Measurements from ENCODE around the gene TMEM52. TPM values are rescaled to one million over a fixed set of nuclear protein-coding genes. Genes with fewer than 3 reads are reported as not detected.

The TMEM52 gene
- total RNA-seq, 2 donors from 2014 or later = 6.0 to 6.3 TPM

DNA sequence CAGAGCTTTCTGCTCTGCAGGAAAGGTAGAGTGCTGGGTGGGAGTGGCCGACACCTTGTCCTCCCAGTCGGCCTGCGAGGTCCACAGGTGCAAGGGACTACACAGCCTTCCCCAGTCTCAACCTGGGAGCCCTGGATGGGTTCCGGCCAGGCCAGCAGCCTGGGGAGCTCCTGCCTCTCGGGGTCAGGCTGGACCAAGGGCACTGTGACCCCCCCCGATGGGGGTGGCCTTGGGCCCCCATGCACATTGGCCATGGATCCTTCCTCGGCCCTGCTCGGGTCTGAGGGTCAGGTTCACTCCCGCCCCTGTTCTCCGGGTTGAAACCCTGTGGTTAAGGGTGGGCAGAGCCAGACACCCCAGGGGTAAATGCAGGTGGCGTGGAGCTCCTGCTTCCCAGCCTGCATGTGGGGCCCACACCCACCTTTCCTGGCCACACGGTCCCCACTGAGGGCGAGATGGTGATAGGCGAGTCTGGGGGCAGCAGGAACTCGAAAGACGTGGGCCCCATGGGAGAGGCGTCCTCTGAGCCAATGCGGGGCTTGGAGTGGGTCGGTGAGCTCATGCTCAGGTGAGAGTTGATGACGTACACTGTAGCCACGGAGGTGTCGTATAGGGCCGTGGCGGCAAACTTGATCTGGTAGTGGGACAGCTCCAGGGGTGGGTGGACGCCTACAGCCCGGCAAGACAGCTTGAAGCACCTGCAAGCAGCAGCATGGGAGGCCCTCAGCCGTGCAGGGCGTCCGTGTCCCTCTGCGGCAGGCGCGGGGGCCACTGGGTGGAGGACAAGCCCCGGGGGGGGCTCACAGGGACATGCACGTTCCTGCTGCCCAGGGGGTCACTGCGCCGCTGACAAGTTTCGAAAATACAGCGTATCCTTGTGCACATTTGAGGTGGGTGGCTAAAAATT lies 10.8 kb upstream of the TMEM52 start:
- no peak overlapping the region for H3K27ac ChIP-seq (ENCODE audit: low read depth, low read length)
- H3K9me3 ChIP-seq (ENCODE audit: control insufficient read depth, low read length) = no peaks in the 10 kb centered on the region
- no peaks in the 10 kb centered on the region for H3K27me3 Mint-ChIP-seq (ENCODE audit: insufficient read depth)
- no peaks in the 10 kb centered on the region for H3K4me1 Mint-ChIP-seq
- no peaks in the 10 kb centered on the region for H3K36me3 ChIP-seq (ENCODE audit: control insufficient read depth, insufficient read depth, low read length)
- no peak overlapping the region for H3K9ac ChIP-seq (ENCODE audit: extremely low read depth, low read length, poor library complexity, severe bottlenecking)
- no peaks in the 10 kb centered on the region for H3K27me3 ChIP-seq (ENCODE audit: control insufficient read depth, insufficient read depth, low read length, poor library complexity, severe bottlenecking)
- H3K4me3 Mint-ChIP-seq = no peak overlapping the region
- no peak for DNase-seq
- H3K9me3 Mint-ChIP-seq = peaks cover 15% of the 10 kb centered on the region
- 88 to 94% methylated on average over 19 to 38 of the region's 38 CpGs for WGBS, 2 experiments (ENCODE audit: insufficient coverage in 1 of 2, insufficient read length in 1 of 2)
- no peak overlapping the region for H3K27ac Mint-ChIP-seq
- H3K4me1 ChIP-seq (ENCODE audit: control insufficient read depth, insufficient read depth, low read length) = no peaks in the 10 kb centered on the region
- TF ChIP-seq, protein P1, sequence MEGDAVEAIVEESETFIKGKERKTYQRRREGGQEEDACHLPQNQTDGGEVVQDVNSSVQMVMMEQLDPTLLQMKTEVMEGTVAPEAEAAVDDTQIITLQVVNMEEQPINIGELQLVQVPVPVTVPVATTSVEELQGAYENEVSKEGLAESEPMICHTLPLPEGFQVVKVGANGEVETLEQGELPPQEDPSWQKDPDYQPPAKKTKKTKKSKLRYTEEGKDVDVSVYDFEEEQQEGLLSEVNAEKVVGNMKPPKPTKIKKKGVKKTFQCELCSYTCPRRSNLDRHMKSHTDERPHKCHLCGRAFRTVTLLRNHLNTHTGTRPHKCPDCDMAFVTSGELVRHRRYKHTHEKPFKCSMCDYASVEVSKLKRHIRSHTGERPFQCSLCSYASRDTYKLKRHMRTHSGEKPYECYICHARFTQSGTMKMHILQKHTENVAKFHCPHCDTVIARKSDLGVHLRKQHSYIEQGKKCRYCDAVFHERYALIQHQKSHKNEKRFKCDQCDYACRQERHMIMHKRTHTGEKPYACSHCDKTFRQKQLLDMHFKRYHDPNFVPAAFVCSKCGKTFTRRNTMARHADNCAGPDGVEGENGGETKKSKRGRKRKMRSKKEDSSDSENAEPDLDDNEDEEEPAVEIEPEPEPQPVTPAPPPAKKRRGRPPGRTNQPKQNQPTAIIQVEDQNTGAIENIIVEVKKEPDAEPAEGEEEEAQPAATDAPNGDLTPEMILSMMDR (conservative IDR thresholded peaks at IDR 0.05) = no peak
- H3K4me3 ChIP-seq (ENCODE audit: low read length) = no peak overlapping the region
- no peaks in the 10 kb centered on the region for H3K36me3 Mint-ChIP-seq (ENCODE audit: low read depth)

DNA sequence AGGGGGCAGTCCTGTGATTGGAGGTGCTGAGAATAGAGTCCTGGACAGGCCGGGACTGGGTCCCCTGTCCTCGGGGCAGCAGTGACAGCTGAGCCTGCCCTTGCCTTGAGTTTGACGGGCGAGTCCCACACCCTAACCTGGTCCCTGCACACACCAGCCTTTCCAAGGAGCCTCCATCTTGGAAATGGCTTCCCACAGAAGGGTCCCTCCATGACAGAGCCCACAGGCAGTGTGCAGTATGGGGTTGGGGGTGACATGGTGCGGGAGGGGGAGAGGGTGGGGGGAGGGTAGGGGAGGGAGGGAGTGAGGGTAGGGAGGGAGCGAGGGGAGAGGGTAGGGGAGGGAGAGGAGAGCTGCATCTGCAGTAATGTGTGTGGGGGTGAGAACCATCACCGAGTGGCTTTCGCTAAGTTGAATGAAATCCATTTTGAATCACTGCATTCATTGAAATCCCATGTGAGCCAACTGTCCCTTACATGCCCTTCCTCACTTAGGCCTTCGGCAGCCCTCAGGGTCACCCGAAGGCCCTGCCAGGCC lies 10.1 kb upstream of the TMEM52 start:
- WGBS, 2 experiments (ENCODE audit: insufficient coverage in 1 of 2, insufficient read length in 1 of 2) = 80 to 89% methylated on average over 7 to 9 of the region's 10 CpGs
- DNase-seq = peak; percentile 46

DNA sequence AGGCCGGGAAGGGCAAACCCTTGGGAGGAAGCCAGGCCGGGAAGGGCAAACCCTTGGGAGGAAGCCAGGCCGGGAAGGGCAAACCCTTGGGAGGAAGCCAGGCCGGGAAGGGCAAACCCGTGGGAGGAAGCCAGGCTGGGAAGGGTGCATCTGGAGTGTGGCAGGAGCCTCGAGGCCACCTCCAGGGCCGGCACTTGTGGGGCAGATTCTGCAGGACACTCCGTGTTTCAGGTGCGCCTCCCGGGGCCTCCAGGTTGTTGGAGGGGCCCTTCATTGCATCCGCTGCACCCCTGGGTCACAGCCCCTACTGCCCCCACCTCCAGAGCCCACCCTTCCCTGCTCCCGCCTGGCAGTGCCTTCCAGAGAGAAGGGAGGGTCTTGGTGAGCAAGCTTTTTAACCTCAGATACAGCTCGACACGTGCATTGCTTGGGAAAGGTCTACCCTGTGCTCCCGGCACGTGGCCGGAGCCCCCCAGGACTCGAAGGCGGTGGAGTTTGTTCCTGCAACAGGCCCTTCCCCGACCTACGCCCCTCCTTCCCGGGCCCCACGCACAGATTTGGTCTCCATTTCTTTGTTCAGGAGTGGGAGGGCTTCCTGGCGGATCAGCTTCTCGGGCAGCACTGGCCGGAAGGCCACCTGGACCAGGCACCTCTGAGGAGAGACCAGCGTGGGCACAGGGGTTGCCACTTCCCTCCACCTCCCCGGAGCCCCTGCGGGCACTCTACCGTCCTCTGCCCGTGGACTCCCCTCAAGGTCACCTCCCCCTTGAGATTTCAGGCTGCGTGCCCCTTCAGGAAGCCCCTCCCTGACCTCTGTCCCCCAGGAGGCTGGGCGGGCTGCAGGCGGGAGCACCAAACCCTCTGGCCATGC lies 9.4 kb upstream of the TMEM52 start:
- Mint-ChIP-seq H3K4me3 (no peak overlapping the region), H3K9me3 (peaks cover 6% of the 10 kb centered on the region), H3K36me3 (ENCODE audit: low read depth) (no peaks in the 10 kb centered on the region), H3K4me1 (no peaks in the 10 kb centered on the region), H3K27ac (no peak overlapping the region), H3K27me3 (ENCODE audit: insufficient read depth) (no peaks in the 10 kb centered on the region)
- H3K9me3 ChIP-seq (ENCODE audit: control insufficient read depth, low read length) = no peaks in the 10 kb centered on the region
- no peak overlapping the region for H3K4me3 ChIP-seq (ENCODE audit: low read length)
- peak; percentile 39 for DNase-seq
- no peaks in the 10 kb centered on the region for H3K4me1 ChIP-seq (ENCODE audit: control insufficient read depth, insufficient read depth, low read length)
- TF ChIP-seq, protein P1 (conservative IDR thresholded peaks at IDR 0.05) = no peak
- no peak overlapping the region for H3K27ac ChIP-seq (ENCODE audit: low read depth, low read length)
- no peak overlapping the region for H3K9ac ChIP-seq (ENCODE audit: extremely low read depth, low read length, poor library complexity, severe bottlenecking)
- 89 to 93% methylated on average over 18 to 33 of the region's 34 CpGs for WGBS, 2 experiments (ENCODE audit: insufficient coverage in 1 of 2, insufficient read length in 1 of 2)
- H3K27me3 ChIP-seq (ENCODE audit: control insufficient read depth, insufficient read depth, low read length, poor library complexity, severe bottlenecking) = no peaks in the 10 kb centered on the region
- H3K36me3 ChIP-seq (ENCODE audit: control insufficient read depth, insufficient read depth, low read length) = no peaks in the 10 kb centered on the region

More for the DNA sequence above, 10.1 kb upstream of the TMEM52 start:
- no peak overlapping the region for H3K4me3 Mint-ChIP-seq
- H3K27ac ChIP-seq (ENCODE audit: low read depth, low read length) = no peak overlapping the region
- H3K4me1 Mint-ChIP-seq = no peaks in the 10 kb centered on the region
- H3K27ac Mint-ChIP-seq = no peak overlapping the region
- H3K27me3 ChIP-seq (ENCODE audit: control insufficient read depth, insufficient read depth, low read length, poor library complexity, severe bottlenecking) = no peaks in the 10 kb centered on the region
- no peaks in the 10 kb centered on the region for H3K36me3 ChIP-seq (ENCODE audit: control insufficient read depth, insufficient read depth, low read length)
- no peaks in the 10 kb centered on the region for H3K27me3 Mint-ChIP-seq (ENCODE audit: insufficient read depth)
- no peak overlapping the region for H3K9ac ChIP-seq (ENCODE audit: extremely low read depth, low read length, poor library complexity, severe bottlenecking)
- no peak overlapping the region for H3K4me3 ChIP-seq (ENCODE audit: low read length)
- peaks cover 12% of the 10 kb centered on the region for H3K9me3 Mint-ChIP-seq
- H3K9me3 ChIP-seq (ENCODE audit: control insufficient read depth, low read length) = no peaks in the 10 kb centered on the region
- no peaks in the 10 kb centered on the region for H3K4me1 ChIP-seq (ENCODE audit: control insufficient read depth, insufficient read depth, low read length)
- H3K36me3 Mint-ChIP-seq (ENCODE audit: low read depth) = no peaks in the 10 kb centered on the region
- TF ChIP-seq, protein P1 (conservative IDR thresholded peaks at IDR 0.05) = no peak
